ENCODE measurements around the gene ATOH8. TPM values are rescaled to one million over a fixed set of nuclear protein-coding genes. Genes with fewer than 3 reads are reported as not detected.
A peak's percentile ranks its signal among the peaks of the same experiment; 100 is the strongest.

ATOH8 gene
- total RNA-seq, 1 donor from 2014 or later: 2.2 TPM

DNA sequence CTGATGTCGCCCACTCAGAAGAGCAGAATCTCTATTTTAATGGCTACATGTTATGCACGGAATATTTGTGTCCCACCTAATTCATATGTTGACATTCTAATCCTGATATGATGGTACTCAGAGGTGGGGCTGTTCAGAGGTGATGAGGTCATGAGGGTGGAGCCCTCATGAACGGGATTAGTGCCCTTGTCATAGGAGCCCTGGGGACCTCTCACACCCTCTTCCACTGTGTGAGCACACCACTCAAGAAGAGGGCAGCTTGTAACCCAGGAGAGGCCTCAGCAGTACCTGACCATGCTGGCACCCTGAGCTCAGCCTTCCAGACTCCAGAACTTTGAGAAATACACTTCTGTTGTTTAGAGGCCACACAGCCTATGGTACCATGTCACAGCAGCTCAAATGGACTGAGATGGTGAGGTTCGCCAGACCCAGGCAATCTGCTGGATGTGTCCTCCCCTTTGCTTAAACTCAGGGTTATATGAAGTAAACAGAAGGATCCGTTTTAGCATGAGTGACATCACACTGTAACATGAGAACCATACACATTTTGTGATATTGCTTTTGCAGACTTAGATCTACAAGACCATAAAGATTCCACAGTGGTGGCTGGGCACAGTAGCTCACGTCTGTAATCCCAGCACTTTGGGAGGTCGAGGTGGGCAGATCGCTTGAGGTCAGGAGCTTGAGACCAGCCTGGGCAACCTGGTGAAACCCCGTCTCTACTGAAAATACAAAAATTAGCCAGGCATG, 48.7 kb downstream of the ATOH8 start:
- TF ChIP-seq, protein P1, sequence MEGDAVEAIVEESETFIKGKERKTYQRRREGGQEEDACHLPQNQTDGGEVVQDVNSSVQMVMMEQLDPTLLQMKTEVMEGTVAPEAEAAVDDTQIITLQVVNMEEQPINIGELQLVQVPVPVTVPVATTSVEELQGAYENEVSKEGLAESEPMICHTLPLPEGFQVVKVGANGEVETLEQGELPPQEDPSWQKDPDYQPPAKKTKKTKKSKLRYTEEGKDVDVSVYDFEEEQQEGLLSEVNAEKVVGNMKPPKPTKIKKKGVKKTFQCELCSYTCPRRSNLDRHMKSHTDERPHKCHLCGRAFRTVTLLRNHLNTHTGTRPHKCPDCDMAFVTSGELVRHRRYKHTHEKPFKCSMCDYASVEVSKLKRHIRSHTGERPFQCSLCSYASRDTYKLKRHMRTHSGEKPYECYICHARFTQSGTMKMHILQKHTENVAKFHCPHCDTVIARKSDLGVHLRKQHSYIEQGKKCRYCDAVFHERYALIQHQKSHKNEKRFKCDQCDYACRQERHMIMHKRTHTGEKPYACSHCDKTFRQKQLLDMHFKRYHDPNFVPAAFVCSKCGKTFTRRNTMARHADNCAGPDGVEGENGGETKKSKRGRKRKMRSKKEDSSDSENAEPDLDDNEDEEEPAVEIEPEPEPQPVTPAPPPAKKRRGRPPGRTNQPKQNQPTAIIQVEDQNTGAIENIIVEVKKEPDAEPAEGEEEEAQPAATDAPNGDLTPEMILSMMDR (IDR thresholded peaks at IDR 0.05): no peak
- DNase-seq (ENCODE audit: low spot score): no peak
- H3K27ac Mint-ChIP-seq (ENCODE audit: unreplicated experiment): no peak overlapping the region
- peaks cover 3% of the 10 kb centered on the region for H3K4me1 Mint-ChIP-seq (ENCODE audit: low read depth)
- H3K27me3 Mint-ChIP-seq (ENCODE audit: low read depth): peaks cover 22% of the 10 kb centered on the region
- H3K4me3 Mint-ChIP-seq (ENCODE audit: unreplicated experiment): no peak overlapping the region
- peaks cover 8% of the 10 kb centered on the region for H3K9me3 Mint-ChIP-seq (ENCODE audit: low read depth)
- peaks cover 7% of the 10 kb centered on the region for H3K36me3 Mint-ChIP-seq (ENCODE audit: low read depth)

GRCh38 chr2:85803704-85804425, 50.1 kb downstream of the ATOH8 start:
- peaks cover 29% of the 10 kb centered on the region for H3K27me3 Mint-ChIP-seq (ENCODE audit: low read depth)
- DNase-seq (ENCODE audit: low spot score): no peak
- no peak overlapping the region for H3K4me3 Mint-ChIP-seq (ENCODE audit: unreplicated experiment)
- no peaks in the 10 kb centered on the region for H3K4me1 Mint-ChIP-seq (ENCODE audit: low read depth)
- H3K27ac Mint-ChIP-seq (ENCODE audit: unreplicated experiment): no peak overlapping the region
- TF ChIP-seq, protein P1 (IDR thresholded peaks at IDR 0.05): no peak
- peaks cover 7% of the 10 kb centered on the region for H3K36me3 Mint-ChIP-seq (ENCODE audit: low read depth)
- peaks cover 8% of the 10 kb centered on the region for H3K9me3 Mint-ChIP-seq (ENCODE audit: low read depth)

DNA sequence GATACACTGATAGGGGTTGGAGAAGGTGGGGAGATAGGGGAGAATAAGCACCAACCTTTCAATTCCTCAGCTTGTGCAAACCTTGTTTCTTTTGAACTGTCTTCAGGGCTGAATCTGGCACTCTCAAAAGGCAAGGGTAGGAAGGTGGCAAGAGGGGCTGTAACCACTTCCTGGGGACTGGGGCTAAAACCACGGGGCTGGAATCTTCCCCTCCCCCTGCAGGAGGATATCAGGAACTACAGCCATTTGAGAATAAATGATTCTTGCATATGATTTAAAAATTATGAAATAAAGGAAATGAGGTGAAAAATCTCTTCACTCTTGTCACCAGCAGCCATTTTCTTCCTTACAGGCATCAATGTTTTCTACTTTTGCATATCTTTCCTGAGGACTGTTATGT, 50.8 kb downstream of the ATOH8 start:
- H3K9me3 Mint-ChIP-seq (ENCODE audit: low read depth): peaks cover 8% of the 10 kb centered on the region
- DNase-seq (ENCODE audit: low spot score): no peak
- no peak overlapping the region for H3K27ac Mint-ChIP-seq (ENCODE audit: unreplicated experiment)
- H3K4me3 Mint-ChIP-seq (ENCODE audit: unreplicated experiment): no peak overlapping the region
- TF ChIP-seq, protein P1 (IDR thresholded peaks at IDR 0.05): peak; percentile 78
- peaks cover 31% of the 10 kb centered on the region for H3K27me3 Mint-ChIP-seq (ENCODE audit: low read depth)
- peaks cover 7% of the 10 kb centered on the region for H3K36me3 Mint-ChIP-seq (ENCODE audit: low read depth)
- no peaks in the 10 kb centered on the region for H3K4me1 Mint-ChIP-seq (ENCODE audit: low read depth)

GRCh38 chr2:85806358-85807118, 52.7 kb downstream of the ATOH8 start:
- H3K27ac Mint-ChIP-seq (ENCODE audit: unreplicated experiment): no peak overlapping the region
- DNase-seq (ENCODE audit: low spot score): no peak
- TF ChIP-seq, protein P1 (IDR thresholded peaks at IDR 0.05): no peak
- no peak overlapping the region for H3K4me3 Mint-ChIP-seq (ENCODE audit: unreplicated experiment)
- peaks cover 31% of the 10 kb centered on the region for H3K27me3 Mint-ChIP-seq (ENCODE audit: low read depth)
- no peaks in the 10 kb centered on the region for H3K36me3 Mint-ChIP-seq (ENCODE audit: low read depth)
- no peaks in the 10 kb centered on the region for H3K9me3 Mint-ChIP-seq (ENCODE audit: low read depth)
- H3K4me1 Mint-ChIP-seq (ENCODE audit: low read depth): no peaks in the 10 kb centered on the region

GRCh38 chr2:85807756-85808155, 54.0 kb downstream of the ATOH8 start:
- Mint-ChIP-seq H3K4me3 (ENCODE audit: unreplicated experiment) (no peak overlapping the region), H3K27me3 (ENCODE audit: low read depth) (peaks cover 33% of the 10 kb centered on the region), H3K27ac (ENCODE audit: unreplicated experiment) (no peak overlapping the region), H3K36me3 (ENCODE audit: low read depth) (no peaks in the 10 kb centered on the region), H3K4me1 (ENCODE audit: low read depth) (no peaks in the 10 kb centered on the region), H3K9me3 (ENCODE audit: low read depth) (no peaks in the 10 kb centered on the region)
- no peak for DNase-seq (ENCODE audit: low spot score)
- TF ChIP-seq, protein P1 (IDR thresholded peaks at IDR 0.05): no peak

Data from chondrocyte (in vitro differentiated cells).